ENCODE measurements around the gene PRPF40A. TPM values are rescaled to one million over a fixed set of nuclear protein-coding genes. Genes with fewer than 3 reads are reported as not detected.

The PRPF40A gene
- polyA plus RNA-seq, 1 donor (not counting 4 experiments of a cell fraction or from before 2014, with no cell fraction given), result 104 TPM

DNA sequence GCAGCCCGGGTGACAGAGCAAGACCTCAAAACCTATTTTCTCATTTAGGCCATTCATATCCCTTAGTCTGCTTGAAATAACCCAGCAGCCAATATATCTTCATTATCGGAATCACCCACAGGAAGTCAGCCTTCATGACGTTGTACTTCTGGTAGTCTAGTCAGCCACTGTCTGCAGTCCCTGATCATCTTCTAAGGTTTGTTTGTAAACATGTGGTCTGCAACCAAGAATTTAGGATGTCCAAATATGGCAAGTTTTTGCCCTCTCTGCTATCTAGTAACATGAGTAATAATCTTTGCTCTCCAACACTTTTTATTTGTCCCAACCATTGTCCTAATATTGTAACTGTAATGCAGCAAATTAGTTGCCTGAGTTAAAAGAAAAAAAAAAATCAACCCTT is 92.5 kb downstream of the PRPF40A start:
- H3K4me3 ChIP-seq (ENCODE audit: control insufficient read depth in 2 of 3, extremely low read depth in 1 of 3, insufficient read depth in 2 of 3, low read depth in 1 of 3, low read length in 3 of 3), result no peak overlapping the region
- no peaks in the 10 kb centered on the region for H3K9me3 ChIP-seq (ENCODE audit: control insufficient read depth, low read depth, low read length)
- dilution Hi-C loops (cut with MboI; ENCODE audit: extremely low pct_ligation_motif_present, low sequenced_read_pairs), result no loop called here
- DNase-seq (ENCODE audit: low read depth, low spot score) (no peak), FAIRE-seq (no peak)
- H3K79me2 ChIP-seq (ENCODE audit: control insufficient read depth, insufficient read depth, low read length), result no peaks in the 10 kb centered on the region
- H3K4me1 ChIP-seq (ENCODE audit: control insufficient read depth, extremely low read depth, insufficient read depth, low read length), result no peaks in the 10 kb centered on the region
- H4K20me1 ChIP-seq (ENCODE audit: control insufficient read depth, extremely low read depth, insufficient read depth, low read length), result no peaks in the 10 kb centered on the region
- H3K27ac ChIP-seq (ENCODE audit: control insufficient read depth, insufficient read depth, low read length), result no peak overlapping the region
- TF ChIP-seq, protein P1, sequence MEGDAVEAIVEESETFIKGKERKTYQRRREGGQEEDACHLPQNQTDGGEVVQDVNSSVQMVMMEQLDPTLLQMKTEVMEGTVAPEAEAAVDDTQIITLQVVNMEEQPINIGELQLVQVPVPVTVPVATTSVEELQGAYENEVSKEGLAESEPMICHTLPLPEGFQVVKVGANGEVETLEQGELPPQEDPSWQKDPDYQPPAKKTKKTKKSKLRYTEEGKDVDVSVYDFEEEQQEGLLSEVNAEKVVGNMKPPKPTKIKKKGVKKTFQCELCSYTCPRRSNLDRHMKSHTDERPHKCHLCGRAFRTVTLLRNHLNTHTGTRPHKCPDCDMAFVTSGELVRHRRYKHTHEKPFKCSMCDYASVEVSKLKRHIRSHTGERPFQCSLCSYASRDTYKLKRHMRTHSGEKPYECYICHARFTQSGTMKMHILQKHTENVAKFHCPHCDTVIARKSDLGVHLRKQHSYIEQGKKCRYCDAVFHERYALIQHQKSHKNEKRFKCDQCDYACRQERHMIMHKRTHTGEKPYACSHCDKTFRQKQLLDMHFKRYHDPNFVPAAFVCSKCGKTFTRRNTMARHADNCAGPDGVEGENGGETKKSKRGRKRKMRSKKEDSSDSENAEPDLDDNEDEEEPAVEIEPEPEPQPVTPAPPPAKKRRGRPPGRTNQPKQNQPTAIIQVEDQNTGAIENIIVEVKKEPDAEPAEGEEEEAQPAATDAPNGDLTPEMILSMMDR (optimal IDR thresholded peaks at IDR 0.05 in 1 of 3, IDR thresholded peaks at IDR 0.05 in 1 of 3, conservative IDR thresholded peaks at IDR 0.05 in 1 of 3; ENCODE audit: extremely low read depth in 1 of 3, insufficient read depth in 2 of 3, low read length in 3 of 3), result no peak
- H2AFZ ChIP-seq (ENCODE audit: control insufficient read depth, low read length), result no peak overlapping the region
- no peaks in the 10 kb centered on the region for H3K9me1 ChIP-seq (ENCODE audit: control insufficient read depth, extremely low read depth, insufficient read depth, low read length)
- no peaks in the 10 kb centered on the region for H3K27me3 ChIP-seq (ENCODE audit: control insufficient read depth, extremely low read depth, insufficient read depth, low read length)
- peaks cover 22 to 39% of the 10 kb centered on the region in 2 experiments for H3K36me3 ChIP-seq (ENCODE audit: control insufficient read depth in 2 of 2, extremely low read depth in 1 of 2, insufficient read depth in 2 of 2, low read length in 2 of 2)
- no peak overlapping the region for H3K4me2 ChIP-seq (ENCODE audit: control insufficient read depth, extremely low read depth, insufficient read depth, low read depth, low read length)
- no peak overlapping the region for H3K9ac ChIP-seq (ENCODE audit: control insufficient read depth, extremely low read depth, insufficient read depth, low read length)

DNA sequence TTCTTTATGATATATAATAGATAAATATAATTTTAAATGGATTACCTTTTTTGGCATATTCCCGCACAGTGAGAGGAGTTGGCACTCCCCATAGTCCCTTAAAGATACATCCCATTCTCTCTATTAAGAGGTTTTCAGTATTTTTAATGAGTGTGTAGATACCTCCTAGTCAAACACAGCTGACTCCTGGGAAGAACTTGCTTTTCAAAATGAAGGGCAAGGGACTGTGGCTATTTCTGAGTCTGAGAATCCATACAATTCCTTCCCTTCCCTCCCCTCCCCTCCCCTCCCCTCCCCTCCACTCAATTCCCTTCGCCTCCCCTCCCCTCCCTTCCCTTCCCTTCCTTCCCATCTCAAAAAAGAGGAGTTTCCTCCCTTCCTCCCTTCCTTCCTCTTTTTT is 93.5 kb downstream of the PRPF40A start:
- Histone ChIP-seq H3K79me2 (ENCODE audit: control insufficient read depth, insufficient read depth, low read length) (no peaks in the 10 kb centered on the region), H3K4me2 (ENCODE audit: control insufficient read depth, extremely low read depth, insufficient read depth, low read depth, low read length) (no peak overlapping the region), H4K20me1 (ENCODE audit: control insufficient read depth, extremely low read depth, insufficient read depth, low read length) (no peaks in the 10 kb centered on the region), H3K36me3 (ENCODE audit: control insufficient read depth in 2 of 2, extremely low read depth in 1 of 2, insufficient read depth in 2 of 2, low read length in 2 of 2) (peaks cover 25 to 44% of the 10 kb centered on the region in 2 experiments), H3K27ac (ENCODE audit: control insufficient read depth, insufficient read depth, low read length) (no peak overlapping the region), H3K4me3 (ENCODE audit: control insufficient read depth in 2 of 3, extremely low read depth in 1 of 3, insufficient read depth in 2 of 3, low read depth in 1 of 3, low read length in 3 of 3) (no peak overlapping the region), H3K27me3 (ENCODE audit: control insufficient read depth, extremely low read depth, insufficient read depth, low read length) (no peaks in the 10 kb centered on the region), H3K9ac (ENCODE audit: control insufficient read depth, extremely low read depth, insufficient read depth, low read length) (no peak overlapping the region), H2AFZ (ENCODE audit: control insufficient read depth, low read length) (no peak overlapping the region), H3K9me1 (ENCODE audit: control insufficient read depth, extremely low read depth, insufficient read depth, low read length) (no peaks in the 10 kb centered on the region), H3K9me3 (ENCODE audit: control insufficient read depth, low read depth, low read length) (no peaks in the 10 kb centered on the region), H3K4me1 (ENCODE audit: control insufficient read depth, extremely low read depth, insufficient read depth, low read length) (no peaks in the 10 kb centered on the region)
- dilution Hi-C loops (cut with MboI; ENCODE audit: extremely low pct_ligation_motif_present, low sequenced_read_pairs), result no loop called here
- FAIRE-seq (no peak), DNase-seq (ENCODE audit: low read depth, low spot score) (no peak)
- no peak for TF ChIP-seq EZH2 (IDR thresholded peaks at IDR 0.05; ENCODE audit: low read length)
- TF ChIP-seq, protein P1 (optimal IDR thresholded peaks at IDR 0.05 in 1 of 3, IDR thresholded peaks at IDR 0.05 in 1 of 3, conservative IDR thresholded peaks at IDR 0.05 in 1 of 3; ENCODE audit: extremely low read depth in 1 of 3, insufficient read depth in 2 of 3, low read length in 3 of 3), result no peak

Measured in keratinocyte (primary cell).